Tibial nerve (tissue), 4 donors: Measurements from ENCODE around the gene GYG2.

Experiments used
- EP300 ChIP-seq, 2 donors: sonication (generic); formaldehyde crosslinking; IDR thresholded peaks; one replicate each; pipeline ENCODE4 v1.6.1; 2017; ENCODE audit warnings: antibody characterized with exemption in 2 of 2, mild to moderate bottlenecking in 1 of 2
- POLR2A ChIP-seq, 2 donors: fragments of 450-650 bp; IDR thresholded peaks; one replicate each; pipeline ENCODE4 v1.6.1; 2017; ENCODE audit warnings: antibody characterized with exemption in 2 of 2, mild to moderate bottlenecking in 2 of 2, moderate library complexity in 2 of 2
- TF ChIP-seq, protein P1 (sequence below), 5 experiments: fragments of 200-600 bp in 3 of 5; fragments of 450-650 bp in 2 of 5; sonication (generic) in 3 of 5; IDR thresholded peaks; one replicate each; pipeline ENCODE4 v1.5.1; 2016 to 2019; ENCODE audit warnings: antibody characterized with exemption in 5 of 5, mild to moderate bottlenecking in 3 of 5, moderate library complexity in 2 of 5

DNA sequence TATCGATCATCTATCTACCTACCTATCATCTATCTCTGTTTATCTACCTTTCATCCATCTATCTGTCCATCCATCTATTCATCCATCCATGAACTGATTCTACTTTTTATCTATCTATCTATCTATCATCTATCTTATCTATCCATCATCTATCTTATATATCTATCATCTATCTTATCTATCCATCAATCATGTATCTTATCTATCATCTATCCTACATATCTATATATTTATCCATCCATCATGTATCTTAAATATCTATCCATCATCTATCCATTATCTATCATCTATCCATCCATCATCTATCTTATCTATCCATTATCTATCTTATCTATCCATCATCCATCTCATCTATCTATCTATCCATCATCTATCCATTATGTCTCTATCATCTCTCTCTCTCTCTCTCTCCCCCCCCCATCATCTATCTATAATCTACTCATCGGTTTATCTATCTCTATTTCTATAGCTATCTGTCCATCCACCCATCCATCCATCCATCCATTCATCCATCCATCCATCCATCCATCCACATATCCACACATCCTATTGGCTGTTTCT, 79.5 kb downstream of the GYG2 start:
- TF ChIP-seq, protein P1, sequence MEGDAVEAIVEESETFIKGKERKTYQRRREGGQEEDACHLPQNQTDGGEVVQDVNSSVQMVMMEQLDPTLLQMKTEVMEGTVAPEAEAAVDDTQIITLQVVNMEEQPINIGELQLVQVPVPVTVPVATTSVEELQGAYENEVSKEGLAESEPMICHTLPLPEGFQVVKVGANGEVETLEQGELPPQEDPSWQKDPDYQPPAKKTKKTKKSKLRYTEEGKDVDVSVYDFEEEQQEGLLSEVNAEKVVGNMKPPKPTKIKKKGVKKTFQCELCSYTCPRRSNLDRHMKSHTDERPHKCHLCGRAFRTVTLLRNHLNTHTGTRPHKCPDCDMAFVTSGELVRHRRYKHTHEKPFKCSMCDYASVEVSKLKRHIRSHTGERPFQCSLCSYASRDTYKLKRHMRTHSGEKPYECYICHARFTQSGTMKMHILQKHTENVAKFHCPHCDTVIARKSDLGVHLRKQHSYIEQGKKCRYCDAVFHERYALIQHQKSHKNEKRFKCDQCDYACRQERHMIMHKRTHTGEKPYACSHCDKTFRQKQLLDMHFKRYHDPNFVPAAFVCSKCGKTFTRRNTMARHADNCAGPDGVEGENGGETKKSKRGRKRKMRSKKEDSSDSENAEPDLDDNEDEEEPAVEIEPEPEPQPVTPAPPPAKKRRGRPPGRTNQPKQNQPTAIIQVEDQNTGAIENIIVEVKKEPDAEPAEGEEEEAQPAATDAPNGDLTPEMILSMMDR (IDR thresholded peaks at IDR 0.05): no peak
- TF ChIP-seq POLR2A (IDR thresholded peaks at IDR 0.05) (no peak), EP300 (IDR thresholded peaks at IDR 0.05) (no peak)
